NCI-H82 (cell line): ENCODE results near the gene CMTM5.
A peak's percentile ranks its signal among the peaks of the same experiment; 100 is the strongest.

ENCODE experiments used
- DNase-seq: peaks from one replicate; lab custom pipeline; 2025; lab: John Stamatoyannopoulos, UW

CMTM5 gene

GRCh38 chr14:23376482-23377197 is at the start of gene CMTM5:
CMTM5 (plus strand) TSS chr14:23377046; CDS start chr14:23377252, 206 bp downstream.
- peak; percentile 96 for DNase-seq

- DNase-seq, result peak; percentile 100
These were observed 48.7 kb upstream of the CMTM5 start for GRCh38 chr14:23327947-23328744.

GRCh38 chr14:23335623-23336022 is 41.2 kb upstream of the CMTM5 start:
- DNase-seq, result no peak

- no peak for DNase-seq
These were observed 37.2 kb upstream of the CMTM5 start for GRCh38 chr14:23339506-23340268.

GRCh38 chr14:23344481-23344880 is 32.4 kb upstream of the CMTM5 start:
- no peak for DNase-seq

GRCh38 chr14:23345987-23346692 is 30.7 kb upstream of the CMTM5 start:
- no peak for DNase-seq

GRCh38 chr14:23346693-23347405 is 30.0 kb upstream of the CMTM5 start:
- no peak for DNase-seq

- DNase-seq, result no peak
These were observed 29.2 kb upstream of the CMTM5 start for GRCh38 chr14:23347406-23348296.

GRCh38 chr14:23348297-23348655 is 28.6 kb upstream of the CMTM5 start:
- no peak for DNase-seq

- DNase-seq, result no peak
These were observed 27.5 kb upstream of the CMTM5 start for GRCh38 chr14:23349156-23349845.

- peak; percentile 92 for DNase-seq
These were observed 25.0 kb upstream of the CMTM5 start for GRCh38 chr14:23351681-23352505.

GRCh38 chr14:23352506-23353432 is 24.1 kb upstream of the CMTM5 start, which contains the start of gene SLC22A17:
SLC22A17 (minus strand) TSS chr14:23352887.
- DNase-seq, result peak; percentile 100

GRCh38 chr14:23353433-23353780 is 23.4 kb upstream of the CMTM5 start:
- no peak for DNase-seq

GRCh38 chr14:23354990-23355389 is 21.9 kb upstream of the CMTM5 start:
- DNase-seq, result no peak

GRCh38 chr14:23355871-23356435 is 20.9 kb upstream of the CMTM5 start:
- DNase-seq, result no peak

GRCh38 chr14:23356662-23357061 is 20.2 kb upstream of the CMTM5 start:
- no peak for DNase-seq

GRCh38 chr14:23357261-23357660 is 19.6 kb upstream of the CMTM5 start:
- DNase-seq, result no peak
